SK-N-MC (cell line): ENCODE results near the gene CRACR2A.

Source experiments
- DNase-seq: peaks from one replicate; pipeline ENCODE4 v3.0.0-alpha.2; 2011; ENCODE audit warnings: low read depth, low spot score
- H3K27ac ChIP-seq: fragments of 200-600 bp; sonication (generic); 2 replicates; pipeline ENCODE4 v1.5.1; 2016; ENCODE audit warnings: mixed run types
- H3K36me3 ChIP-seq: fragments of 200-600 bp; sonication (generic); 2 replicates; pipeline ENCODE4 v1.6.1; 2017; ENCODE audit warnings: antibody characterized with exemption, low read length, mixed read lengths; ENCODE audit not compliant: insufficient read depth
- H3K4me3 ChIP-seq: fragments of 200-600 bp; sonication (generic); 2 replicates; pipeline ENCODE4 v1.5.1; 2016
- H3K9ac ChIP-seq: fragments of 200-600 bp; sonication (generic); 2 replicates; pipeline ENCODE4 v1.8.0; 2017; ENCODE audit warnings: mixed run types, mixed read lengths; ENCODE audit not compliant: insufficient read length
- H3K9me3 ChIP-seq: fragments of 200-600 bp; sonication (generic); 2 replicates; pipeline ENCODE4 v1.6.1; 2017; ENCODE audit warnings: low read depth, mild to moderate bottlenecking, antibody characterized with exemption, low read length, moderate library complexity, mixed read lengths
- EZH2 ChIP-seq: fragments of 200-600 bp; sonication (generic); IDR thresholded peaks from one replicate; pipeline ENCODE4 v1.6.1; 2017; ENCODE audit warnings: antibody characterized with exemption
- FOXP2 ChIP-seq: optimal IDR thresholded peaks from 2 replicates; pipeline ENCODE3; 2011; ENCODE audit warnings: mild to moderate bottlenecking, moderate library complexity; ENCODE audit not compliant: insufficient read depth; ENCODE audit errors: extremely low read length, control extremely low read depth
- POLR2AphosphoS5 ChIP-seq: IDR thresholded peaks from 2 replicates; pipeline ENCODE4 v1.6.1; 2012; ENCODE audit warnings: mild to moderate bottlenecking, low read depth, low read length, borderline replicate concordance

The CRACR2A gene

DNA sequence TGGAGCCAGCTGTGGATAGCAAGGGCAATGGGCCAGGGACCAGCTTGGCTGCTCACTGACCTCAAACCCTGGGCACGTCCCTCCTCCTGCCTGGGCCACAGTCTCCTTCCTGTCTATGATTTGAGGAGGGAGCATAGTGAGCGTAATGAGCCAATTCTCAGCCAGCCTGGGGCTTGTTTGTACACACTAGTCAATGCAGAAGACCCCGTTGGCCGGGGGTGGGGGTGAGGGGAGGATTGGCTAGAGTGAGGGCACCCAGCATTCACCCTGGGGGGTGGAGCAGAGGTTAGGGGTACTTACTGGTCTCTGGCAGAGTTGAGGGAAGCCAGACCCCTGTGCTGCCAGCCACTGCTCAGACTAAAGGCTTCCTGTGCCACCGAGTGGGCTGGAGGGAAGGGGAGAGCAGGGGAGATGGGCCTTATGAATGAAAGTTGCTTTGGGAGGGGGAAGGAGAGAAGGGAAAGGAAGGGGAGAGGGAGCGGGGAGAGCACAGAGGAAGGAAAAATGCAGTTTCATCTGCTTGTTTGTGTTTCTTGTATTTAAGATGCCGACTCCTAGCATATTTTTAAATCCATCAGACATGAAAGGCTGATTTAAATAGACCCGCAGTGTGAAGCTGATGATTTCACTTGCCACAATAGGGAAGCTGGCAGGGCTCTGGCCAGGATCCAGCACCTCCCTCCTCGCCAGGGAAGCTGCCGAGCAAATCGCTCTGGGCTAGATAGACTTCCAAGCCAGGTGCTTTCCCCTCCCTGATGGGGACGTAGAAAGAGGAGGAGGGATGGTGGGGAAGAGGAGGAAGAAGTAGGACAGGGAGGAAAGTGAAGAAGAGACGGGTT is 147.9 kb downstream of the CRACR2A start:
- TF ChIP-seq FOXP2: no peak
- no peak for TF ChIP-seq EZH2
- TF ChIP-seq POLR2AphosphoS5: no peak
- no peaks in the 10 kb centered on the region for H3K36me3 ChIP-seq
- DNase-seq: peak; percentile 22
- peak overlapping the region; percentile 36 for H3K4me3 ChIP-seq
- H3K27ac ChIP-seq: peak overlapping the region; percentile 63; the same call in 1 of the 2 replicates
- H3K9me3 ChIP-seq: no peaks in the 10 kb centered on the region
- H3K9ac ChIP-seq: no peak overlapping the region

DNA sequence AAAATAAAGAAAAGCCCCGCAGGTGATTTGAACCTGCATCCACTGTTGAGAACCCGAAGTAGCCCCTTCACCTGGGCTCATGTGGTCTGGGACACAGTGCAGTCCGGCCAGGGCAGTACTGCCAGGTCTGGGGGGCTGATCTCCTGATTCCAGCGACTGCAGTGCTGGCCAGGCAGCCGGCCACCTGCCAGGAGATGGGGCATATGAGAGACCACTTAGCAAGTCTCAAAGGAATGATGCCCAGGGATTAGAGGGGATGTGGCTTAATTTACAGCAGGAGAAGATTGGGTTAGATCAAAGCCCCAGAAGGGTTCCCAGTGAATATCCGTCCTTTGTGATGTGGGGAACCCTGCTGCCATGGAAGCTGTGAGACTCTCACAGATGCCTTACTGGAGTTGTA is 148.6 kb downstream of the CRACR2A start:
- H3K27ac ChIP-seq: no peak overlapping the region

GRCh38 chr12:3603576-3603975 is 149.3 kb downstream of the CRACR2A start:
- Histone ChIP-seq H3K9ac (no peak overlapping the region), H3K9me3 (no peaks in the 10 kb centered on the region), H3K27ac (no peak overlapping the region), H3K36me3 (no peaks in the 10 kb centered on the region), H3K4me3 (no peak overlapping the region)
- no peak for DNase-seq
- no peak for TF ChIP-seq FOXP2
- no peak for TF ChIP-seq EZH2
- no peak for TF ChIP-seq POLR2AphosphoS5

More for the DNA sequence above, 148.6 kb downstream of the CRACR2A start:
- DNase-seq: no peak
- Histone ChIP-seq H3K9ac (no peak overlapping the region), H3K36me3 (no peaks in the 10 kb centered on the region), H3K9me3 (no peaks in the 10 kb centered on the region), H3K4me3 (no peak overlapping the region)
- TF ChIP-seq EZH2 (no peak), FOXP2 (no peak)

- Histone ChIP-seq H3K36me3 (no peaks in the 10 kb centered on the region), H3K9me3 (no peaks in the 10 kb centered on the region), H3K9ac (no peak overlapping the region), H3K4me3 (no peak overlapping the region), H3K27ac (no peak overlapping the region)
- no peak for DNase-seq
- TF ChIP-seq EZH2 (no peak), FOXP2 (no peak), POLR2AphosphoS5 (no peak)
Observed at GRCh38 chr12:3602488-3602887, 150.4 kb downstream of the CRACR2A start.

GRCh38 chr12:3601461-3602150 is 151.3 kb downstream of the CRACR2A start:
- Histone ChIP-seq H3K36me3 (no peaks in the 10 kb centered on the region), H3K9me3 (no peaks in the 10 kb centered on the region), H3K9ac (no peak overlapping the region), H3K4me3 (no peak overlapping the region), H3K27ac (no peak overlapping the region)
- TF ChIP-seq FOXP2 (no peak), POLR2AphosphoS5 (no peak), EZH2 (no peak)
- DNase-seq: no peak

- no peak for DNase-seq
- H3K36me3 ChIP-seq: no peaks in the 10 kb centered on the region
- no peaks in the 10 kb centered on the region for H3K9me3 ChIP-seq
- no peak overlapping the region for H3K4me3 ChIP-seq
- H3K27ac ChIP-seq: no peak overlapping the region
- TF ChIP-seq EZH2 (no peak), POLR2AphosphoS5 (no peak), FOXP2 (no peak)
- H3K9ac ChIP-seq: no peak overlapping the region
Observed at GRCh38 chr12:3600951-3601350, 152.0 kb downstream of the CRACR2A start.

- H3K36me3 ChIP-seq: no peaks in the 10 kb centered on the region
- H3K27ac ChIP-seq: no peak overlapping the region
- H3K4me3 ChIP-seq: no peak overlapping the region
- H3K9me3 ChIP-seq: no peaks in the 10 kb centered on the region
- no peak for DNase-seq
- TF ChIP-seq POLR2AphosphoS5: no peak
- no peak for TF ChIP-seq EZH2
- TF ChIP-seq FOXP2: no peak
- H3K9ac ChIP-seq: no peak overlapping the region
Observed at GRCh38 chr12:3600039-3600720, 152.7 kb downstream of the CRACR2A start.
